PC-9 (cell line): ENCODE data around the gene DND1.

Source experiments
- CTCF ChIP-seq: fragments of 200-600 bp; sonication (generic); conservative IDR thresholded peaks from 2 replicates; pipeline ENCODE4 v1.6.1; 2017; ENCODE audit warnings: mixed run types, antibody characterized with exemption, mild to moderate bottlenecking, moderate library complexity
- EZH2 ChIP-seq: fragments of 200-600 bp; sonication (generic); IDR thresholded peaks from 2 replicates; pipeline ENCODE4 v1.8.0; 2017; ENCODE audit warnings: antibody characterized with exemption, low read depth

GRCh38 chr5:140641716-140642115, 31.7 kb downstream of the DND1 start:
- TF ChIP-seq CTCF (no peak), EZH2 (no peak)
